Stimulated activated CD4-positive, alpha-beta T cell treated with anti-CD3 and anti-CD28 coated beads, Interleukin-4, amount 100 ng/mL, for 4 hours (primary cell): Measurements from ENCODE around the gene CA12.
"Not testable (repeated sequence)": the region's sequence is repeated elsewhere in the genome, so short reads cannot be mapped to it uniquely, and the experiment has no call there.

Experiments
- DNase-seq, 2 experiments: peaks; one replicate each; pipeline ENCODE4 v3.0.0-alpha.2; 2020

The CA12 gene

GRCh38 chr15:63332367-63333124 is 49.1 kb downstream of the CA12 start:
- DNase-seq, result no peak

GRCh38 chr15:63331456-63331855 is 50.2 kb downstream of the CA12 start:
- DNase-seq, result no peak

GRCh38 chr15:63330926-63331325 is 50.7 kb downstream of the CA12 start:
- no peak for DNase-seq

- no peak for DNase-seq
These were observed 51.9 kb downstream of the CA12 start for GRCh38 chr15:63329567-63330350.

GRCh38 chr15:63327648-63328421 is 53.8 kb downstream of the CA12 start:
- no peak for DNase-seq

- no peak for DNase-seq
These were observed 56.9 kb downstream of the CA12 start for GRCh38 chr15:63324770-63325169.

- DNase-seq, result no peak
These were observed 57.7 kb downstream of the CA12 start for GRCh38 chr15:63323798-63324563.

GRCh38 chr15:63322541-63322940 is 59.1 kb downstream of the CA12 start:
- no peak for DNase-seq

GRCh38 chr15:63321462-63321861 is 60.2 kb downstream of the CA12 start:
- no peak for DNase-seq

- not testable (repeated sequence) for DNase-seq
These were observed 60.7 kb downstream of the CA12 start for GRCh38 chr15:63320981-63321380.

GRCh38 chr15:63320446-63320845 is 61.2 kb downstream of the CA12 start:
- DNase-seq, result not testable (repeated sequence)

- no peak for DNase-seq
These were observed 62.6 kb downstream of the CA12 start for GRCh38 chr15:63319065-63319464.

GRCh38 chr15:63318344-63318743 is 63.3 kb downstream of the CA12 start:
- DNase-seq, result no peak

GRCh38 chr15:63314409-63314808 is 67.2 kb downstream of the CA12 start:
- DNase-seq, result no peak

- no peak for DNase-seq
These were observed 67.8 kb downstream of the CA12 start for GRCh38 chr15:63313825-63314224.

GRCh38 chr15:63312286-63312685 is 69.4 kb downstream of the CA12 start:
- no peak for DNase-seq

GRCh38 chr15:63310646-63311045 is 71.0 kb downstream of the CA12 start:
- no peak for DNase-seq

GRCh38 chr15:63308947-63309346 is 72.7 kb downstream of the CA12 start:
- no peak for DNase-seq

- no peak for DNase-seq
These were observed 73.2 kb downstream of the CA12 start for GRCh38 chr15:63308491-63308890.

- no peak for DNase-seq
These were observed 75.1 kb downstream of the CA12 start for GRCh38 chr15:63306492-63307073.

GRCh38 chr15:63305260-63305659 is 76.4 kb downstream of the CA12 start:
- no peak for DNase-seq

GRCh38 chr15:63301088-63301487 is 80.6 kb downstream of the CA12 start:
- DNase-seq, result no peak
